Caco-2 (cell line): ENCODE measurements around the gene TRIM2. TPM values are rescaled to one million over a fixed set of nuclear protein-coding genes. Genes with fewer than 3 reads are reported as not detected.
A peak's percentile ranks its signal among the peaks of the same experiment; 100 is the strongest.

Experiments used
- BruUV-seq: library from RNA; stranded (reverse); fragments of 400-500 nt; replicated peaks from 2 replicates; lab custom pipeline; 2021; lab: Mats Ljungman, UMichigan
- CTCF ChIA-PET: fragments of 300-600 bp; sonication (Branson Sonifier 250); formaldehyde crosslinking; loops from one replicate; lab custom pipeline; 2022; ENCODE audit warnings: antibody characterized with exemption; lab: Charles Lee
- POLR2A ChIA-PET: fragments of 300-600 bp; sonication (Branson Sonifier 250); formaldehyde crosslinking; loops from one replicate; lab custom pipeline; 2022; ENCODE audit warnings: antibody characterized with exemption; lab: Charles Lee
- DNase-seq, 2 experiments: peaks; one replicate each; pipeline versions ENCODE4 v3.0.0 to v3.0.0-alpha.2; 2020 to 2022
- H3K27me3 ChIP-seq: replicated peaks from 2 replicates; pipeline ENCODE4 v1.6.0; 2011; ENCODE audit warnings: low read length; ENCODE audit not compliant: control insufficient read depth, insufficient read depth
- H3K36me3 ChIP-seq: 2 replicates; pipeline ENCODE4 v1.5.1; 2011; ENCODE audit warnings: low read length; ENCODE audit not compliant: control insufficient read depth, insufficient read depth
- H3K4me1 ChIP-seq: fragments of 250-450 bp; sonication (Bioruptor Pico); 2 replicates; pipeline ENCODE4 v1.5.1; 2020; ENCODE audit warnings: mild to moderate bottlenecking
- H3K4me3 ChIP-seq: 2 replicates; pipeline ENCODE4 v1.5.1; 2011; ENCODE audit warnings: low read depth, mild to moderate bottlenecking, control low read depth, low read length
- H3K9me3 ChIP-seq: fragments of 250-450 bp; sonication (Bioruptor Pico); 2 replicates; pipeline ENCODE4 v1.5.1; 2020; ENCODE audit warnings: mild to moderate bottlenecking, moderate library complexity
- H3K27ac Mint-ChIP-seq: one replicate; pipeline ENCODE4 v1.8.0; 2022; ENCODE audit warnings: mixed read lengths; ENCODE audit not compliant: unreplicated experiment
- H3K27me3 Mint-ChIP-seq: one replicate; pipeline ENCODE4 v1.8.0; 2022; ENCODE audit warnings: mixed read lengths; ENCODE audit not compliant: insufficient read depth, unreplicated experiment
- H3K36me3 Mint-ChIP-seq: one replicate; pipeline ENCODE4 v1.8.0; 2022; ENCODE audit warnings: mild to moderate bottlenecking, mixed read lengths; ENCODE audit not compliant: insufficient read depth, unreplicated experiment
- H3K4me1 Mint-ChIP-seq: one replicate; pipeline ENCODE4 v1.8.0; 2022; ENCODE audit warnings: low read depth, mixed read lengths; ENCODE audit not compliant: unreplicated experiment
- H3K4me3 Mint-ChIP-seq: one replicate; pipeline ENCODE4 v1.8.0; 2022; ENCODE audit warnings: mild to moderate bottlenecking, moderate library complexity, mixed read lengths; ENCODE audit not compliant: unreplicated experiment
- H3K9me3 Mint-ChIP-seq: one replicate; pipeline ENCODE4 v1.8.0; 2022; ENCODE audit warnings: mixed read lengths; ENCODE audit not compliant: unreplicated experiment
- CTCF ChIP-seq, 2 experiments: fragments of 200-600 bp in 1 of 2; IDR thresholded peaks; 1 replicate in 1 of 2; 2 replicates in 1 of 2; pipeline versions ENCODE4 v1.5.1 to v1.8.0; 2011 to 2022; ENCODE audit warnings: antibody characterized with exemption in 1 of 2, control low read depth in 1 of 2, inconsistent platforms in 1 of 2, low read depth in 1 of 2, low read length in 1 of 2, mild to moderate bottlenecking in 1 of 2, moderate library complexity in 1 of 2; ENCODE audit not compliant: insufficient read depth in 1 of 2, severe bottlenecking in 1 of 2, unreplicated experiment in 1 of 2
- intact Hi-C: fragments of 100-400 bp; cut with micrococcal nuclease; formaldehyde crosslinking; loops from one replicate; pipeline ENCODE4 v1.10.0; 2022; ENCODE audit not compliant: unreplicated experiment
- total RNA-seq: library from RNA; stranded (reverse); gene quantifications from 2 replicates; pipeline ENCODE4 v1.2.3, GENCODE V29; 2022

The TRIM2 gene
- total RNA-seq, 1 experiment from 2014 or later: 62.3 TPM

DNA sequence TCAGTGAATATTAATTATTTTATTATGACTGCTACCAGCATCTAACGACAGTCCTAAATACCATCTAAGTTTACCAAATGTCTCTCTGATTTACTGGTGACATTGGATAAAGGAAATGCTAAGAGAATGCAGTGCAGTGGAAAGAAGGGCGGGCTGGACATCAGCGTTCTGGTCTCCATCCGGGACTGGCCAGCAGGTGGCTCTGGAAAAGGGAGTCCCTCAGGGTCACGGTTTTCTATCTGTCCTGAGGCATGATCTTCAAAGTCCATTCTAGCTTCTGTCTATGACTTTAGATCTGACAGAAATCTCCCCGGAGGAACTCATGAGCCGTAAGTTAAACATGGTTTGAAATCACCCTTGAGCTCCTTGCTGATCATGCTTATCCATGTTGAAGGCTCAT is 3.3 kb downstream of the TRIM2 start:
- ChIA-PET CTCF (interaction anchor here (0.6 to 1.0 kb wide), 3 partner anchors 25 to 65 kb away, joined by 3 to 7 read pairs (median 4); no protein-coding TSS in a partner anchor), POLR2A (interaction anchor here (0.6 kb wide), 1 partner anchor 47 kb away, joined by 3 read pairs; no protein-coding TSS in a partner anchor)
- no peak overlapping the region for H3K27ac Mint-ChIP-seq
- H3K36me3 Mint-ChIP-seq: peaks cover 12% of the 10 kb centered on the region
- H3K4me1 Mint-ChIP-seq: peaks cover 41% of the 10 kb centered on the region
- Histone ChIP-seq H3K9me3 (no peaks in the 10 kb centered on the region), H3K4me1 (peaks cover 68% of the 10 kb centered on the region), H3K36me3 (no peaks in the 10 kb centered on the region), H3K4me3 (no peak overlapping the region), H3K27me3 (no peaks in the 10 kb centered on the region)
- intact Hi-C loops: loop anchor here (1.0 to 5.0 kb wide), 2 partner anchors 70 to 111 kb away; no protein-coding TSS in a partner anchor
- peak overlapping the region; percentile 96 for H3K4me3 Mint-ChIP-seq
- H3K9me3 Mint-ChIP-seq: no peaks in the 10 kb centered on the region
- BruUV-seq: no TSS peak
- no peaks in the 10 kb centered on the region for H3K27me3 Mint-ChIP-seq
- peak; percentile 56 to 66 for TF ChIP-seq CTCF (IDR thresholded peaks at IDR 0.05; ENCODE audit: insufficient read depth in 1 of 2, low read depth in 1 of 2, low read length in 1 of 2, severe bottlenecking in 1 of 2, unreplicated experiment in 1 of 2)
- peak; percentile 67 to 73 for DNase-seq

GRCh38 chr4:153209410-153209809 is 5.2 kb downstream of the TRIM2 start:
- intact Hi-C loops: loop anchor here (1.0 to 5.0 kb wide), 4 partner anchors 24 to 75 kb away; no protein-coding TSS in a partner anchor
- H3K36me3 Mint-ChIP-seq: peaks cover 12% of the 10 kb centered on the region

GRCh38 chr4:153210727-153211126 is 6.5 kb downstream of the TRIM2 start:
- ChIA-PET CTCF (no interaction called here), POLR2A (no interaction called here)
- BruUV-seq: no TSS peak
- H3K4me1 Mint-ChIP-seq: peaks cover 32% of the 10 kb centered on the region
- H3K27ac Mint-ChIP-seq: peak overlapping the region; percentile 80
- Histone ChIP-seq H3K4me3 (no peak overlapping the region), H3K9me3 (no peaks in the 10 kb centered on the region), H3K36me3 (peaks cover 1% of the 10 kb centered on the region; the same call in 1 of the 2 replicates), H3K4me1 (peaks cover 58% of the 10 kb centered on the region), H3K27me3 (no peaks in the 10 kb centered on the region)
- peaks cover 12% of the 10 kb centered on the region for H3K36me3 Mint-ChIP-seq
- DNase-seq: no peak
- TF ChIP-seq CTCF (IDR thresholded peaks at IDR 0.05; ENCODE audit: insufficient read depth in 1 of 2, low read depth in 1 of 2, low read length in 1 of 2, severe bottlenecking in 1 of 2, unreplicated experiment in 1 of 2): no peak
- intact Hi-C loops: no loop called here
- no peaks in the 10 kb centered on the region for H3K9me3 Mint-ChIP-seq
- H3K4me3 Mint-ChIP-seq: no peak overlapping the region
- no peaks in the 10 kb centered on the region for H3K27me3 Mint-ChIP-seq

More at GRCh38 chr4:153209410-153209809, 5.2 kb downstream of the TRIM2 start:
- Histone ChIP-seq H3K4me3 (no peak overlapping the region), H3K36me3 (no peaks in the 10 kb centered on the region), H3K9me3 (no peaks in the 10 kb centered on the region), H3K27me3 (no peaks in the 10 kb centered on the region), H3K4me1 (peaks cover 59% of the 10 kb centered on the region)
- no peaks in the 10 kb centered on the region for H3K9me3 Mint-ChIP-seq
- DNase-seq: peak; percentile 80 to 85
- peaks cover 34% of the 10 kb centered on the region for H3K4me1 Mint-ChIP-seq
- peak overlapping the region; percentile 80 for H3K27ac Mint-ChIP-seq
- H3K27me3 Mint-ChIP-seq: no peaks in the 10 kb centered on the region
- H3K4me3 Mint-ChIP-seq: peak overlapping the region; percentile 37
- ChIA-PET POLR2A (interaction anchor here (0.8 kb wide), 1 partner anchor 10 kb away, joined by 4 read pairs; no protein-coding TSS in a partner anchor), CTCF (no interaction called here)
- TF ChIP-seq CTCF (IDR thresholded peaks at IDR 0.05; ENCODE audit: insufficient read depth in 1 of 2, low read depth in 1 of 2, low read length in 1 of 2, severe bottlenecking in 1 of 2, unreplicated experiment in 1 of 2): no peak
- no TSS peak for BruUV-seq
